HEK293T (cell line): ENCODE measurements around the gene AP1AR.
"Not testable (repeated sequence)": the region's sequence is repeated elsewhere in the genome, so short reads cannot be mapped to it uniquely, and the experiment has no call there.

Experiments used
- CTCF ChIA-PET: fragments of 350-600 bp; formaldehyde crosslinking; extraction: SDS; loops from one replicate; lab custom pipeline; 2021; ENCODE audit warnings: antibody characterized with exemption, inconsistent platforms; lab: Yijun Ruan, JAX
- POLR2A ChIA-PET: fragments of 350-600 bp; formaldehyde crosslinking; extraction: SDS; loops from one replicate; lab custom pipeline; 2020; ENCODE audit warnings: antibody characterized with exemption, inconsistent platforms; lab: Yijun Ruan, JAX
- DNase-seq: peaks from one replicate; pipeline ENCODE4 v3.0.0; 2012; ENCODE audit warnings: mixed read lengths; ENCODE audit errors: extremely low spot score
- ARNT ChIP-seq: fragments of 450-650 bp; IDR thresholded peaks from 2 replicates; pipeline ENCODE4 v1.6.1; 2017; ENCODE audit warnings: mild to moderate bottlenecking
- BHLHE40 ChIP-seq: fragments of 450-650 bp; IDR thresholded peaks from 2 replicates; pipeline ENCODE4 v1.6.1; 2016; ENCODE audit warnings: mild to moderate bottlenecking, moderate library complexity, borderline replicate concordance
- CTBP1 ChIP-seq: fragments of 450-650 bp; IDR thresholded peaks from 2 replicates; pipeline ENCODE4 v1.6.1; 2016; ENCODE audit warnings: borderline replicate concordance
- ELF4 ChIP-seq: fragments of 450-650 bp; IDR thresholded peaks from 2 replicates; pipeline ENCODE4 v1.6.1; 2017; ENCODE audit warnings: antibody characterized with exemption
- FOXA1 ChIP-seq: fragments of 450-650 bp; IDR thresholded peaks from 2 replicates; pipeline ENCODE4 v1.6.1; 2016; ENCODE audit warnings: mild to moderate bottlenecking
- FOXK2 ChIP-seq: fragments of 450-650 bp; IDR thresholded peaks from 2 replicates; pipeline ENCODE4 v1.6.1; 2016; ENCODE audit warnings: mild to moderate bottlenecking
- FOXM1 ChIP-seq: fragments of 450-650 bp; IDR thresholded peaks from 2 replicates; pipeline ENCODE4 v1.6.1; 2017; ENCODE audit warnings: mild to moderate bottlenecking, borderline replicate concordance
- HDGF ChIP-seq: fragments of 450-650 bp; IDR thresholded peaks from 2 replicates; pipeline ENCODE4 v1.6.1; 2017; ENCODE audit warnings: antibody characterized with exemption, borderline replicate concordance
- L3MBTL2 ChIP-seq: fragments of 450-650 bp; conservative IDR thresholded peaks from 2 replicates; pipeline ENCODE4 v1.6.1; 2016; ENCODE audit warnings: mild to moderate bottlenecking
- LEF1 ChIP-seq: fragments of 450-650 bp; IDR thresholded peaks from 2 replicates; pipeline ENCODE4 v1.6.1; 2017; ENCODE audit warnings: mild to moderate bottlenecking, borderline replicate concordance
- NFRKB ChIP-seq: fragments of 450-650 bp; IDR thresholded peaks from 2 replicates; pipeline ENCODE4 v1.6.1; 2016; ENCODE audit warnings: mild to moderate bottlenecking, moderate library complexity
- PKNOX1 ChIP-seq: fragments of 450-650 bp; IDR thresholded peaks from 2 replicates; pipeline ENCODE4 v1.6.1; 2016
- SP1 ChIP-seq: fragments of 450-650 bp; IDR thresholded peaks from 2 replicates; pipeline ENCODE4 v1.6.1; 2017
- SUZ12 ChIP-seq: fragments of 450-650 bp; IDR thresholded peaks from 2 replicates; pipeline ENCODE4 v1.6.1; 2016; ENCODE audit warnings: mild to moderate bottlenecking
- TARDBP ChIP-seq: fragments of 450-650 bp; IDR thresholded peaks from 2 replicates; pipeline ENCODE4 v1.6.1; 2016
- ZNF384 ChIP-seq: fragments of 450-650 bp; IDR thresholded peaks from 2 replicates; pipeline ENCODE4 v1.6.1; 2016

The AP1AR gene

GRCh38 chr4:112277705-112278448 is 46.3 kb downstream of the AP1AR start:
- POLR2A ChIA-PET, result no interaction called here
- CTCF ChIA-PET, result no interaction called here
- DNase-seq, result no peak
- TF ChIP-seq FOXM1 (no peak), ELF4 (no peak), PKNOX1 (no peak), SUZ12 (no peak), NFRKB (no peak), HDGF (no peak), L3MBTL2 (no peak), CTBP1 (no peak), TARDBP (no peak), FOXA1 (no peak), LEF1 (no peak), SP1 (no peak), BHLHE40 (no peak), FOXK2 (no peak)

GRCh38 chr4:112279025-112279881 is 47.7 kb downstream of the AP1AR start:
- TF ChIP-seq SP1 (no peak), FOXK2 (no peak), FOXM1 (no peak), FOXA1 (no peak), NFRKB (no peak), ARNT (no peak)
- DNase-seq, result no peak
- ChIA-PET CTCF (no interaction called here), POLR2A (no interaction called here)

DNA sequence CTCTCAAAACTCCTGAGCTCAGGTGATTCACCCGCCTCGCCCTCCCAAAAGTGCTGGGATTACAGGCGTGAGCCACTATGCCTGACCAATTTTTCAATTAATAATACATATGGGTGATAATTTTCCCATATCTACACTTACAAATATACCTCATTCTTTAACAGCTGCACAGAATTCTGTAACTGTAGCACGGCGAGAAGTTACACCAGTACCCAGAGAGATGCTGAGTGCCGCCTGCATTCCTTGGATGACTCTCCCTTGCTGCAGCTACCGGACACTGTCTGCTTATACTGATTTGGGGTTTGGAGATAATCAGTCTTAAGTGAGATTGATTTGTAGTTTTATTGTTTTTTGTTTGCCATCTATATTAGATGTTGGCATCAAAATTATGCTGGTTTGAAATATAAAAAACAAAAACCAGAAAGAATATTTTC is 48.3 kb downstream of the AP1AR start:
- ChIA-PET CTCF (no interaction called here), POLR2A (no interaction called here)
- DNase-seq, result no peak
- TF ChIP-seq SP1 (no peak), PKNOX1 (no peak), LEF1 (no peak), SUZ12 (no peak), ELF4 (no peak), BHLHE40 (no peak), NFRKB (no peak), FOXM1 (no peak), TARDBP (no peak)

- DNase-seq, result no peak
- ChIA-PET CTCF (no interaction called here), POLR2A (interaction anchor here (0.6 kb wide), 1 partner anchor 9 kb away, joined by 3 read pairs; no protein-coding TSS in a partner anchor)
- TF ChIP-seq FOXK2 (no peak), FOXM1 (no peak), TARDBP (no peak), SP1 (no peak), HDGF (no peak), L3MBTL2 (no peak), ARNT (no peak), ZNF384 (no peak), CTBP1 (no peak), PKNOX1 (no peak), ELF4 (no peak), BHLHE40 (no peak), NFRKB (no peak), FOXA1 (no peak), SUZ12 (no peak), LEF1 (no peak)
These were observed 48.9 kb downstream of the AP1AR start for GRCh38 chr4:112280386-112281056.

- DNase-seq, POLR2A ChIA-PET: not testable (repeated sequence)
- CTCF ChIA-PET, result interaction anchor here (0.9 kb wide), 1 partner anchor 37 kb away, joined by 3 read pairs; no protein-coding TSS in a partner anchor
These were observed 50.4 kb downstream of the AP1AR start for GRCh38 chr4:112281895-112282398.
